GM12872 (cell line): ENCODE results near the gene CORO6.

Source experiments
- TF ChIP-seq, protein P1 (sequence below): IDR thresholded peaks from 3 replicates; pipeline ENCODE4 v1.5.1; 2011; ENCODE audit warnings: low read depth, mild to moderate bottlenecking, low read length, moderate library complexity; ENCODE audit not compliant: insufficient read depth

CORO6 gene

GRCh38 chr17:29612404-29613280, 10.1 kb downstream of the CORO6 start:
- TF ChIP-seq, protein P1, sequence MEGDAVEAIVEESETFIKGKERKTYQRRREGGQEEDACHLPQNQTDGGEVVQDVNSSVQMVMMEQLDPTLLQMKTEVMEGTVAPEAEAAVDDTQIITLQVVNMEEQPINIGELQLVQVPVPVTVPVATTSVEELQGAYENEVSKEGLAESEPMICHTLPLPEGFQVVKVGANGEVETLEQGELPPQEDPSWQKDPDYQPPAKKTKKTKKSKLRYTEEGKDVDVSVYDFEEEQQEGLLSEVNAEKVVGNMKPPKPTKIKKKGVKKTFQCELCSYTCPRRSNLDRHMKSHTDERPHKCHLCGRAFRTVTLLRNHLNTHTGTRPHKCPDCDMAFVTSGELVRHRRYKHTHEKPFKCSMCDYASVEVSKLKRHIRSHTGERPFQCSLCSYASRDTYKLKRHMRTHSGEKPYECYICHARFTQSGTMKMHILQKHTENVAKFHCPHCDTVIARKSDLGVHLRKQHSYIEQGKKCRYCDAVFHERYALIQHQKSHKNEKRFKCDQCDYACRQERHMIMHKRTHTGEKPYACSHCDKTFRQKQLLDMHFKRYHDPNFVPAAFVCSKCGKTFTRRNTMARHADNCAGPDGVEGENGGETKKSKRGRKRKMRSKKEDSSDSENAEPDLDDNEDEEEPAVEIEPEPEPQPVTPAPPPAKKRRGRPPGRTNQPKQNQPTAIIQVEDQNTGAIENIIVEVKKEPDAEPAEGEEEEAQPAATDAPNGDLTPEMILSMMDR, result no peak

- TF ChIP-seq, protein P1, result no peak
Observed at GRCh38 chr17:29612094-29612403, 10.7 kb downstream of the CORO6 start.

GRCh38 chr17:29611351-29612093, 11.2 kb downstream of the CORO6 start:
- TF ChIP-seq, protein P1, result no peak

DNA sequence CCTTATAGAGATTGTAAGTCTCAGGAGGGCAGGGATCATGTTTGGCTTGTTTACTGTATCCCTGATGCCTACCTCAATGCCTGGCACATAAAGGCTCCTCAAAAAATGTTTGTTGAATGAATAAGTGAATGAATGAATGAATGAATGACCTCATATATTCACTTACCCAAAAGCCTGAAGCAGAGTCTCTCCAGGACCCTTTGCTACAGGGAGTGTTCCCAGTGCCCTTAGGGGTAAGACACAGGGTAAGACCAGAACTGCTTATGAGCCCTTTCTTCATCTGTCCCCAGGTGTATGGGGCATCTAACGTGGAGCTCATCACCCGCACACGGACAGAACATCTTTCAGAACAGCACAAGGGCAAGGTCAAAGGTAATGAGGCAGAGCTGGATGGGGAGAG, 12.3 kb downstream of the CORO6 start:
- TF ChIP-seq, protein P1, result no peak

GRCh38 chr17:29608986-29609385, 13.7 kb downstream of the CORO6 start:
- TF ChIP-seq, protein P1, result no peak

DNA sequence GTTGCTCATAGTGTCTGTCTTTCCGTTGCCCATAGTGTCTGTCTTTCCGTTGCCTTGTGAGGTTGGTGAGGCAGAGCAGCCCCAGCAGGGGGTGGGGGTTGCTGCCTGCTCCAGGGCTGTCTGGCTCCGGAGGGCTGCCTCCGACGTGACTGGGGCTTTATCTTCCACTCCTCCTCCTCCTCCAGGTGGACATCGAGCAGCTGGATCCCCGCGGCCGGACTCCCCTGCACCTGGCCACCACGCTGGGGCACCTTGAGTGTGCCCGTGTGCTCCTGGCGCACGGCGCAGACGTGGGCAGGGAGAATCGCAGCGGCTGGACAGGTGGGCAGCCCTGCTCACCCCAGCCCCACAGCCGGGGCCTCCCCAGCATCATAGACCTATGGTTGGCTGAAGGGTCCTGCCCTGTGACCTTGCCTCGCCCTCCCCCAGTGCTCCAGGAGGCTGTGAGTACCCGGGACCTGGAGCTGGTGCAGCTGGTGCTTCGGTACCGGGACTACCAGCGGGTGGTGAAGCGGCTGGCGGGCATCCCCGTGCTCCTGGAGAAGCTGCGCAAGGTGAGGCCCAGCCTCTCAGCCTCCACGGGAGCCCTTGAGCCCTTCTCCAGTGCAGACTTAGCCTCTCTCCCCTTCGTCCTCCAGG, 15.0 kb downstream of the CORO6 start:
- TF ChIP-seq, protein P1, result no peak

DNA sequence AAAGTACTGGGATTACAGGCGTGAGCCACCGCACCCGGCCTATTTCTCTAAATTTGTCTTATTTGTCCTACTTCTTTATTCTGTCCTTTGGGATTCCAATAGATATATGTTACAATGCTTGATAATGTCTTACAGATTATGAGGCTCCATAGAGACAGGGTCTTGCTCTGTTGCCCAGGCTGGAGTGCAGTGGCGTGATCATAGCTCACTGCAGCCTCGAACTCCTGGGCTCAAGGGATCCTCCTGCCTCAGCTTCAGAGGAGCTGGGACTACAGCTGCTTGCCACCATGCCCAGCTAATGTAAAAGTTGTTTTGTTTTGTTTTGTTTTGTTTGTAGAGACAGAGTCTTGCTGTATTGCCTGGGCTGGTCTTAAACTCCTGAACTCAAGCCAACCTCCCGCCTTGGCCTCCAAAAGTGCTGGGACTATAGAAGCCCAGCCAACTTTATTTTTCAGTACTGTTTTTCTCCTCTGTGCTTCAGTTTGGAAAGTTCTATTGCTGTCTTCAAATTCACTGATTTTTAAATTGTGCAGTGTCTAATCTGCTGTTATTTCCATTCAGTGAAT, 19.5 kb downstream of the CORO6 start:
- TF ChIP-seq, protein P1, result no peak
